HG03521 (cell line): ENCODE data around the gene PGM5.
A peak's percentile ranks its signal among the peaks of the same experiment; 100 is the strongest.

Experiments used
- ATAC-seq: cut with Tn5 transposase; IDR thresholded peaks from one replicate; pipeline ENCODE4 v1.9.1; 2021; ENCODE audit warnings: mild to moderate bottlenecking, moderate library complexity; ENCODE audit not compliant: unreplicated experiment

Gene PGM5

GRCh38 chr9:68493958-68494577, 137.7 kb downstream of the PGM5 start:
- ATAC-seq, result no peak

- no peak for ATAC-seq
Observed at GRCh38 chr9:68495247-68495646, 138.8 kb downstream of the PGM5 start.

- no peak for ATAC-seq
Observed at GRCh38 chr9:68496356-68496755, 139.9 kb downstream of the PGM5 start.

GRCh38 chr9:68497629-68498028, 141.2 kb downstream of the PGM5 start:
- no peak for ATAC-seq

GRCh38 chr9:68498816-68499215, 142.4 kb downstream of the PGM5 start:
- no peak for ATAC-seq

GRCh38 chr9:68500457-68501381, 144.3 kb downstream of the PGM5 start:
- ATAC-seq, result no peak

GRCh38 chr9:68502279-68502678, 145.9 kb downstream of the PGM5 start:
- no peak for ATAC-seq

- peak; percentile 67 for ATAC-seq
Observed at GRCh38 chr9:68505681-68506409, 149.4 kb downstream of the PGM5 start.

- no peak for ATAC-seq
Observed at GRCh38 chr9:68506551-68506950, 150.1 kb downstream of the PGM5 start.

GRCh38 chr9:68507130-68507805, 150.9 kb downstream of the PGM5 start:
- ATAC-seq, result no peak

- no peak for ATAC-seq
Observed at GRCh38 chr9:68507806-68508145, 151.4 kb downstream of the PGM5 start.

- ATAC-seq, result no peak
Observed at GRCh38 chr9:68508547-68508946, 152.1 kb downstream of the PGM5 start.

GRCh38 chr9:68509689-68510088, 153.3 kb downstream of the PGM5 start:
- no peak for ATAC-seq

GRCh38 chr9:68513385-68513784, 157.0 kb downstream of the PGM5 start:
- no peak for ATAC-seq

GRCh38 chr9:68513981-68514380, 157.6 kb downstream of the PGM5 start:
- no peak for ATAC-seq

GRCh38 chr9:68515326-68516017, 159.1 kb downstream of the PGM5 start:
- ATAC-seq, result no peak

- no peak for ATAC-seq
Observed at GRCh38 chr9:68522131-68522530, 165.7 kb downstream of the PGM5 start.

GRCh38 chr9:68522954-68523353, 166.5 kb downstream of the PGM5 start:
- ATAC-seq, result no peak

GRCh38 chr9:68523367-68523936, 167.0 kb downstream of the PGM5 start:
- ATAC-seq, result no peak

GRCh38 chr9:68530618-68531017, 174.2 kb downstream of the PGM5 start:
- ATAC-seq, result no peak
